Measurements from ENCODE around the gene CYB5R4.

CYB5R4 gene, protein sequence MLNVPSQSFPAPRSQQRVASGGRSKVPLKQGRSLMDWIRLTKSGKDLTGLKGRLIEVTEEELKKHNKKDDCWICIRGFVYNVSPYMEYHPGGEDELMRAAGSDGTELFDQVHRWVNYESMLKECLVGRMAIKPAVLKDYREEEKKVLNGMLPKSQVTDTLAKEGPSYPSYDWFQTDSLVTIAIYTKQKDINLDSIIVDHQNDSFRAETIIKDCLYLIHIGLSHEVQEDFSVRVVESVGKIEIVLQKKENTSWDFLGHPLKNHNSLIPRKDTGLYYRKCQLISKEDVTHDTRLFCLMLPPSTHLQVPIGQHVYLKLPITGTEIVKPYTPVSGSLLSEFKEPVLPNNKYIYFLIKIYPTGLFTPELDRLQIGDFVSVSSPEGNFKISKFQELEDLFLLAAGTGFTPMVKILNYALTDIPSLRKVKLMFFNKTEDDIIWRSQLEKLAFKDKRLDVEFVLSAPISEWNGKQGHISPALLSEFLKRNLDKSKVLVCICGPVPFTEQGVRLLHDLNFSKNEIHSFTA

DNA sequence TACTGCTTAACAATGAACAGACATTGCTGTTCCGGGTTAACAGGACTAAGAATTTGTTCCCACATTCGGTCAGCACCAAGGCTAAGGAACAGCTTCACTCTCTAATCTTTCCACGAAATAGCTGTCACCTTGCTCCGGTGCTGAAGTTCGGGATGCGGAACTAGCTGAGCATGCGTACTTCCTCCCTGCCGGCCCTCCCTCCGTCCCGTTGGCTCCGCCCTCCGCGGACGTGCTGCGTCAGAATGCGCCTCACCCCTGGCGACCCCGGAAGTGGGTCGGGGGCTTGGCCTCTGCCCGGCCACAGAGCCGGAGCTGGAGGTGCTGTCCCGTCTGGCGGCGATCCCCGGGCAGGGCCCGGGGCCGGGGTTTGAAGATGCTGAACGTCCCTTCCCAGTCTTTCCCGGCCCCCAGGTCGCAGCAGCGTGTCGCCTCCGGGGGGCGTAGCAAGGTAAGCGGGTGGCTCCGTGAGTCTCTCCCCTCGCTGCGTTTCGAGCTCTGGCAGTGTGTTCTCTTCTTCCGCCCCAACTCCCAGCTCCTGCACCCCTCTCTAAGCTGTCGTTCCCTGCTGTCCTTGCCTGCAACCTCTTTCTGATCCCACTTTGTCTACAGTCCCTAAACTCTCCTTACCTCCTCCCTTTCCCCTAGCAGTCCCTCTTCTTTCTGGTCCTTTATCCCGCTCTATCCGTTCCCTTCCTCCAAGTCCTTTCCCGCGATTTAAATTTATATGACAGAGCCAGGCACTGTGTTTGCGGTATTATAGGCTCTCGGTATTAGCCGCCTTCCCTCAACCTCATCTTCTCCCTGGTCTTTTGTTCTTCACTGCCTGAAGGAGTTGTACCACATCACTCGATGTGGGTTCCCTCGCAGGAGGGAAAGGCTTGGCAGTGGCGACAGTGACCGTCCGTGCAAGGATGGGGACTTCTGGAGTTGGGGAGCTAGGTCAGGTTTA lies at the start of gene CYB5R4:
Gene CYB5R4 (plus strand): TSS at position 280 of the 949 bp plus-strand sequence. CDS start 94 bp downstream, at position 374.
- DNase-seq (ENCODE audit: low read depth in 2 of 2) = peak; percentile 87 to 88

DNA sequence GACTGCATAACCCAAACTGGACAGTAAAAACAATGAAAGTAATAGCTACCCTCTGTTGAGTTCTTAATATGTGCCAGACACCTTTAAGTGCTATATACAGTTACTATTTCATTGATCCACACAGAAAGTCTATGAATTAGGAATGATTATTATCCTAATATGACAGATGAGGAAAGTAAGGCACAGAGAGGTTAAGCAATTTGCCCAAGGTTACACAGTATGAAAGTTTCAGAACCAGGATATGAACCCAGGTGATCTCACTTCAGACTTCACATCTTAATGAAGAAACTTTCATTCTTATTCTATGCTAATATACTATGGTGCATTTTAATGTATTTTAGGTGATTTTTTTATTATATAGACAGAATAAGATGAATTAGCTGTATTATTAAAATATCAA lies 46.9 kb upstream of the CYB5R4 start:
- DNase-seq (ENCODE audit: low read depth in 2 of 2) = no peak

DNA sequence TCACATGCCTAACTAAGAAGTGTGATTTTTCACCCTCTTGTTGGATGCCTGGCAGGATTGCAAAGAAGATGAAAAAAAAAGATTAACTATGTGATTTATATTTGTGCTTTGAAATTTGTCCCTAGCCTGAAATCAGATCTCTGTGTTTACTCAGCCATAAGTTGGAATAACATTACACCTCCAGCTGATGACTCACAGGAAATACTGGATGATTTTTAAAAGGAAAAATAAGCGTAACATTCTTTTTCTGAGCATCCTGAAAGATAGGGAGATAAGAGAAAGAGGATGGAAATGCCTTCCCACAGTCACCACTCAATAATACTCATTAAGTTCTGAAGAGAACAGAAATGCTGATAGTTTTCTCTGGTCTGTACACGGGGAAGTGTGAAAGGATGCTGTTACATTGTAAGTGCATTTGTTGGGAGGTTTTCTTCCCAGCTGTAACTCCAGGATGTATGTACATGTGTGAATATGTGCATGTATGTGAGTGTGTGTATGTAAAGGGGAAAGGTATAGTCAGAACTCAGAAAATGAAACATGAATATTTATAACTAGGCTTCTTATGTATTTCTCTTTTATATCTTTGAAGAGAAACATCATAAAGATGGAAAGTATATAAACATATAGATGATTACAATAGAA lies 43.7 kb upstream of the CYB5R4 start:
- DNase-seq (ENCODE audit: low read depth in 2 of 2) = no peak

DNA sequence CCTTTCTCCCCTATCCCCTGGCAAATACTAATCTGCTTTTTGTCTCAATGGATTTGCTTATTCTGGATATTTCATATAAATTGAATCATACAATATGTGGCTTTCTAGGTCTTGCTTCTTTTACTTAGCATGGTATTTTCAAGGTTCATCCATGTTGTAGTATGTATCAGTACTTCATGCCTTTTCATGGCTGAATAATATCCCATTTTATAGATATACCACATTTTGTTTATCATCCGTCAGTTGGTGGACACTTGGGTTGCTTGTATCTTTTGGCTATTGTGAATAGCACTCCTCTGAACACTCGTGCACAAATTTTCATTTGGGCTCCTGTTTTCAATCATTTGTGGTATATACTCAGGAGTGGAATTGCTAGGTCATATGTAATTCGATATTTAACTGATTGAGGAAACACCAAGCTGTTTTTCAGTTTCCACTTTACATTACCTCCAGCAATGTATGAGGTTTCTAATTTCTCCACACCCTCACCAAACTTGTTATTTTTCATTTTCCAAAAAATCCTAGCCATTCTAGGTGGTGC lies 36.8 kb upstream of the CYB5R4 start:
- DNase-seq (ENCODE audit: low read depth in 2 of 2) = no peak

DNA sequence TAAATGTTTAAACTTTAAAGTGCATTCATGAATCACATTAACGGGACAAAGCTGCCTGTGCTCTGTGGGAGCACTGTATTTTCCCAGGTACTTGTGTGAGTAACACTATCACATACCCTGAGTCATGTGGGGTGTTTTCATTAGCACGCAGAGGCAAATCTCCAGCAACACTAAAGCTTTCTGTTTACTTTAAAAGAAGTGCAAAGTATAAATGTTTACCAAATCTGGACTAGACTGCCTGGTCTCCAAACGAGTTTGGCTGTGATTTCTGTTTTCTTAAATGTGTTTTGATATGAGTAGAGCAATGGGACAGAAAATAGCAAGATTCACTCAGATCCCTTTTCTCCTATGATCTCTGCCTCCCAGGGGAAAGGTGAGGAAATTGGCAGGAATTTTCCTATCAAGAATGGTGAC lies 35.1 kb upstream of the CYB5R4 start:
- DNase-seq (ENCODE audit: low read depth in 2 of 2) = no peak

DNA sequence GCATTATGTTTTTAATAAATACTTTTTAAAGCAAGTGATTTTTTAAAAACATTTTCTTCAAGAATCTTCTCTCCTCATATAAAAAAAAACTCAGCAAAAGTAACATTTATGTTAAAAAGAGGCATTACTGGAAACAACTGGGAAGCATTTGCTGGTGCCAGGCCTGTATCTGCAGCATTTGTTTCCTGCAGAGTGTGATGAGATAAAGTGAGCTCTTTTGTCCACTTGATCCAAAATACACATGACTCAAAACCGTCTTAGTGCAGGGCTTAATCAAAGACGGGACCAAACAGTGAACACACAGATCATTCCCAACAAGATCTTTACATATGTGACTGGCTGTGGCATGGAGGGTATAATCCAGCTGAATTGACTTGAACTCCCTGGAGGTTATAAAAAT lies 34.7 kb upstream of the CYB5R4 start:
- no peak for DNase-seq (ENCODE audit: low read depth in 2 of 2)

DNA sequence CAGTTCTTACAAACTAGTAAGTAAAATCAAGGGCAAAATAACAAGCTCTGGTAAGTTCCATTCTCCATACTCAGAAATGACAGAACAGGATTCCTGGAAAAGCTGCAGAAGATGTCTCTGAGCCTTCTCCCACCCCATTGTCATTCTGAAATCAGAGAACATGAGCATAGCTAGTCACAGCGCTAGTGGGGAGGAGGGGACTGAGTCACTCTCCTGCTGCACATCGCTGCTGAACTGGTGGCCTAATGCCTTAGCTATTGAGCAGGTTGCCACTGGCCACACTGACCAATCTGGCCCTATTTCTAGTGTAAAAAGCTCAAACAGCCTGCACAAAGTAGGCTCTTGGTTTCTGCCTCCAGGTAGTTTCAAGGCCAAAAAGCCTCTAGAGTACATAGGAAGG lies 32.4 kb upstream of the CYB5R4 start:
- no peak for DNase-seq (ENCODE audit: low read depth in 2 of 2)

DNA sequence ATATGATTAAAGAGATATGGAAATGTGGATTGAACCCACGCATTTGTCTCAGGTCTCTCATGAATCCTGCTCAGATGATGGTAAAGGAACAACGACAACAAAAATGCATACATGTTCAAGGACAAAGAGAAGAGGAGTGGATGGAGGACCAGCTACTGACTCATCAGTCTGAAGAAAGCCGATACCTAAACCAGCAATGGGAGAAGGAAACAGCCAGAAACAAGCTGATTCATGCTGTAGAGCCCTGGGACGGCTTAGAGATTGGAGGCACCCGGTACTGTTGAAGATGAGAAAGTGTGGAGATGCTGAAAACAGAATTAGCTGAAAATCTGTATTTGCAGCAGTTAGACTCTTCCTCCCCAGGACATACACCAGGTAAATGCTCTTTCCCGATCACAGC lies 20.8 kb upstream of the CYB5R4 start:
- no peak for DNase-seq (ENCODE audit: low read depth in 2 of 2)

DNA sequence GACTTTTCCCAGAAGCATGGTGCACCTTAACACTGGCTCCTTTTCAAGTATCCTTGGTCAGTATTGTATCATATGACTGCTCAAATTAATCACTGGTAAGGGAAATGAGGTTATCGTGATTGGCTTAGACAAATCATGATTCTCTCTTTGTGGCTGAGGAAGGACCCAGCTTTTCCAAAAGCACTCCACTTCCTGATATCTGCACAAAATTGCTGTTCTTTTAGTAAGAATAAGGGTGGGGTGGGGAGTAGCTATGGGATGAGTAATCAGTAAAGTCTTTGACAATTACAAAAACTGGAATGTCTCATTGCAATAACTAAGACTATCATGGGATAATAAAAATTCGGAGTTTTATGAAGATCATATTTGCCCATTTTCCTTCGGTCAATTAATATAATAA lies 15.3 kb upstream of the CYB5R4 start:
- no peak for DNase-seq (ENCODE audit: low read depth in 2 of 2)

DNA sequence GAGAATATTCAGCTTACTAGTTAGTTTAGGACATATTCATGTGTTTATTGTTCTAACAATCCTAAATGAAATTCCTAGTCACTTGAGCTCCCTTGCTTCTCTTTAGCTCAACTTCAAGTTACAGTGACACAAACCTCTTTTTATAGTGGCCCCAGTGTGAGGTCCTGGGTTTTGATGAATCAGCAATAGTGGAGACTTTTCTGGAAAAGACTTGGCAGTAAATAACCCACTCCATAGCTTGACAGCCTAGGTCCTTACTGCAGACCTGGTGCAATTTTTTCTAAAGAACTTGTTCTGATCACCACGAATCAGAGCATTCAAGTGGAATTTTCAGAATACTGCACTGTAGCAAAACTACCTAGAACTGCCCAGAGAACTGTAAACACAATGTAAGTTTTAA lies 13.2 kb upstream of the CYB5R4 start:
- DNase-seq (ENCODE audit: low read depth in 2 of 2) = no peak

DNA sequence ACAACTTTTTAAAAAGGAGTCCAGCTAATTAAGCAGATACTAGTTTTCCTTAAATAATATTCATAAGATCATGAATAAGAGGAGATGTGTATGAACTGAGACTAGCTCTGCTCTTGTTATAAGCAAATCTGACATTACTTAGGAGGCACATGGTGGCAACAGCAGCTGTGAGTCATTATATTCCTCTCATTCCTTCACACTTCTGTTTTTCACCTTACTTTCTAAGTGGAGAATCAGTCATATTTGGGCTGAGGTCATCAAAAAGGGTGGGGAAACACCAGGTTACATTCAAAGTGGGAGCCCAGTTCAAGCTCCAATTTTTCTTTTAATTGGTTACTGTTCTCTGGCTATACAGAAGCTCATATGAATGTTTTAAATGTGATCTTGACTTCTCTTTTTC lies 12.3 kb upstream of the CYB5R4 start:
- no peak for DNase-seq (ENCODE audit: low read depth in 2 of 2)

DNA sequence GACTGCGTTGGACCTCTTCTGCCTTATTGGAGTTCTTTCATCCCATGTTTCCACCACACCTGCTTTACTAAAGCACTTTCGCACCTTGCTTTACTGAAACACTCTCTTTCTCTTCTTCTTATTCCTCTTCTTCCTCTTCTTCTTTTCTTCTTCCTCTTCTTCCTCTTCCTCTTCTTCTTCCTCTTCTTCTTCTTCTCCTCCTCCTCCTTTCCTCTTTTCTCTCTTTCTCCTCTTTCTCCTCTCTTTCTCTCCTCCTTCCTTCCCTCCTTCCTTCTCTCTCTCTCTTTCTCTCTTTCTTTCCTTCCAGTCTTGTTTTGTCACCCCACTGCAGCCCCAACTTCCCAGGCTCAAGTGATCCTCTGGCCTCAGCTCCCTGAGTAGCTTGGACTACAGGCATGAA lies 10.4 kb upstream of the CYB5R4 start:
- DNase-seq (ENCODE audit: low read depth in 2 of 2) = no peak

DNA sequence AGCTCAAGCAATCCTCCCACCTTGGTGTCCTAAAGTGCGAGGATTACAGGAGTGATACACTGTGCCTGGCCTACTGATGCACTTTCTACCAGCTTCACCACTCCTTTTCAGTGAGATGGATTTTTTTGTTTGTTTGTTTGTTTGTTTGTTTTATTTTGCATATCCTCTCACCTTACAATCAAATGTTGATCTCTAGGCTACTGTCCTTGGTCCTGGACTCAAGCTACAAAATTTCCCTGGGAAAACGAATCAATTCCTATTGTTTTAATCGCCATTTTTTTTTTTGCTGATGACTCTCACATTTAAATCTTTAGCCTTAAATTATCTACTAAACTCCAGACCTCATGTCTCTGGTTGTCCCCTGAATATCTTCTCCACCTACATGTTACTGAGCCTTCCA lies 9.9 kb upstream of the CYB5R4 start:
- no peak for DNase-seq (ENCODE audit: low read depth in 2 of 2)

DNA sequence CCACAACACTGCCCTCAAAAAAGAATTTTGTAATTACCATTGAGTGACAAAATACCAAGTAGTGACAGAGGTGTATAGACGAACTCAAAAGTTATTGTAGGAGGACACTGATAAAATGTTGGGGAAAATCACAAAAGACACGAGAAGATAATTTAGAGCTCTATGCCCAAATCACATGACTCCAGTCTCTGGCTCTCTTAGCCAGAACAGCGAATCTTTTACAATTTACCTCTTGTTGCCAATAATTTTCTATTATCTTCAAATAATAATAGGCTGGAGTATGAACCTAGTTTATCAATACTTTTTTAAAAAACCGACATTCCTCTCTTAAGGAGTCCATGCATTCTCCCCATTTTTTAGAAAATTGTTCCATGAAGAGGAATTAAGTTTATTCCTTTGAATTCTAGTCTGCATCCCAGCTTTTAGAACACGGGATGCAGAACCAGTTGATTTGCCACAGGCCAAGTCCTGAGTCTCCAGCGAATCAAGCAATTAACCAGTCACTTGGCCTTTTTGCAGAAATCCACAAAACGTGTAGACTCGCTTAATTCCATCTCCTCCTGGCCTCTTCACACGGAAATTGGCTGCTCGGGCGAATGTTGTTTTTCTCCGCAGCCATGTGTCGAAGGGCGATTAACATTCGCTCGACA lies 6.8 kb upstream of the CYB5R4 start:
- DNase-seq (ENCODE audit: low read depth in 2 of 2) = no peak

DNA sequence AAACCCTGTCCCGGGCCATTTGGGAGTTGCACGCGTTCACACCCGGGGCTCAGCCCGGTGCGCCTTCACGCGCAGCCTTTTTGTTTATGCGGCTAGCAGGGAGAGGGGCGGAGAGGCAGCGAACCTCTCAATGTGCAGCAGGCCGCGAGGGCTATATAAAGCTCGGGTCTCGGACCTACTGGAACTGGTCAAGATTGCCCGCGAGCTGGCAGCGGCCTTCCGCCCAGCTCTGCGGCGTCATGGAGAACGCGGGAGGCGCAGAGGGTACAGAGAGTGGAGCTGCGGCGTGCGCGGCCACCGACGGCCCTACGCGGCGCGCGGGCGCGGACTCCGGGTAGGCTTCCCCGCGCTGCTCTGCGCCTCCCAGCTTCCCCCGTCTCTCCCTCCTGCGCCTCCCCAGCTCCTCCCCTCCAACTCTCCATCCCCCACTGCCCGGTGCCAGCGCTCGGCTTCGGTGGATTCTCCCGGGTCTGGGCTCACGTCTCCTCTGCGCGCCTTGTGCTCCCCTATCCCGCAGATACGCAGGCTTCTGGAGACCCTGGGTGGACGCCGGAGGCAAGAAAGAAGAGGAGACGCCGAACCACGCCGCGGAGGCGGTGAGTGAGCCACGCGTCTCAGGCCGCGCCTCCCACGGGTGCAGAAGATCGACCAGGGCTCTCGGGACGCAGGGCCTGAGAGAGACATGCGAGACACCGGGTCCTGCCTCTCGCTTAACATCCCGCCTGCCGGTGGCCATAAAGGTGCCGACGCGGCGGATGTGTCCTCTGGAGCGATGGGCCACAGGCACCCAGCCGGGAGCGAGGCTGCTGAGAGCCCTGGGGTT lies 6.1 kb upstream of the CYB5R4 start, which contains the start of gene RIPPLY2:
Gene RIPPLY2 (plus strand): TSS at position 183 of the 823 bp plus-strand sequence. CDS start 57 bp downstream, at position 240.
- no peak for DNase-seq (ENCODE audit: low read depth in 2 of 2)

DNA sequence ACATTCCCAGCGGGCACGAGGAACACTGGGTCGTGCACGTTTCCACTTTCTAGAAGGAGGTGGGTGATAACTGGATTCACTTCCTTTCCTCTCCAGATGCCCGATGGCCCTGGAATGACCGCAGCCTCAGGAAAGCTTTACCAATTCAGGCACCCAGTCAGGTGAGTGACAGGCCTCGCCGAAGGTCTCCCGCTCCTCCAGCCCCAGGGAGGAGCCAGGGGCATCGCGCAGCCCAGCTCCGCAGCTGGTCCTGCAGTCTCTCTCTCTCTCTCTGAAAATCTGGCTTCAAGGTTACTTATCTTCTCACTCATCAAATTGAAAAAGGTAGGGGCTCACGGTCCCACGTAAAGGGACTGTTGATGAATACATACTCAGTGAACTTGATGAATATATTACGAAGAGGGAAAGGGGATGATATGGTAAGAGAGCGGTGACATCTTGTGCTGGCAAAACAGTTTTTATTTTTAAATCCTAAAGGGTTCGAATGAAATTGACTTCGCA lies 5.4 kb upstream of the CYB5R4 start:
- DNase-seq (ENCODE audit: low read depth in 2 of 2) = no peak

DNA sequence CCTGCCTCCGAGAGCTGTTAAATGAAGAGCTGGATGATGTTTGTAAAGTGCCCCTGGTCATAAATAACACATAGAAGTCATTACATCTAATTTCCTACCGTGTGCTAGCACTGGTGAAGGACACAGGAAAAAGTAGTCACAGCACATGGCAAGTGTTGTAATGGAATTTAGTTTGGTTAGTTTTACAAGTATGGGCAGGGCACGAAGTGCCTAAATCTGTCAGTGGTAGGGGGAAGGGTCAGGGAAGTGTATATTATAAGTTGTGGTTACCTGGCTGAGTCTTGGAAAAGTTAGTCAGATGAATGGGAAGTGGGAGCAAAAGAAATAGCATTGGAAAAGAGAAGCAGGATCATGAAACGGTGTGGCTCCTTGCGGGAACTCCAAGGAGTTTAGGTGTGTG lies 4.7 kb upstream of the CYB5R4 start:
- DNase-seq (ENCODE audit: low read depth in 2 of 2) = no peak

DNA sequence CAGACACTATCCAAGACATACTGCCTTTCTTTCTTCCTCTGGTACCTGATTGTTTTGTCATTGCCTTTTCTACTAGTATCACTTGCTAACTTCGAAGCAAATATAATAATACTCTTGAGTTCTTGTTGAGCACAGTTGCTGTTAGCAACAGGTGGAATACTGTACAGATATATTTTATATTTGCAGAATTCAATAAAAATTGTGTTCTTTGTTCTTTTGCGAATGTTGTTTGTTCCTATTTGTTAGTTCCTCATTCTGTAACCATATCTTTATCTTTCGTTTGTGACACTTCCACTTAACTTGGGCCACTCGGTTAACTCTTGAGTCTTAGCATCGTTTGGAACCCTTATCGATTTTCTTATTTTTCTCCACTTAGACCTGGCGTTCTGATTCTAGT lies 868 bp downstream of the CYB5R4 start:
- DNase-seq (ENCODE audit: low read depth in 2 of 2) = no peak

DNA sequence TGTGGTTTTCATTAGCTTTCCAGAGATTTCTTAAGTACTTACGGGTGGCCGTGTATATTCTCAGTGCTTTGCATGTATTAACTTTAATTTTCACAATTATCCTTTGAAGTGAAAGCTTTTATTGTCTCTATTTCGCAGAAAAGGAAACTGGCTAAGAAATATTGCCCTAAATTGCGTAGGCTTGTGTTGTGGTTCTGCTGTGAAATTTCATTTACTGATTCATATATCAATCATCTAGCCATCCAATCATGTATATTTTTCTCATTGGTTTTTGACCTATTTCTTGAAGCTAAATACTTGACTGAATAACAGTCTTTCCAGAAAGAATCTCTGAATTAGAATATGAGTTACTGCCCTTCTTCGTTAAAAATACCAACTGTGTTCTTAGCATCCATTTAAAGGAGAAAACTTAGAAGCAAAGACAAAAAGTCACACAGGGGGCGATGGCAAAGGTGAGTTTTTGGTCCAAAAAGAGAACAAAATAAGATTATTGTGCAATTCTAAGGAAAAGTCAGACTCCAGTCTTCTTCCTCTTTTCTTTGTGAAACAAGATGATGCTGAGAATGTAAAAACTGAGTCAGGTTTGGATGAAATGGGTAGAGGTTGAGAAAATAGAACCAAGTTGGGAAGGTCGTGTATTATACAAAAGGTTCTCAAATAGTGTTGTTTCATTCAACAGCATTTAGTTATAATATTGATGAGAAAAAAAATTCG lies 1.4 kb downstream of the CYB5R4 start:
- no peak for DNase-seq (ENCODE audit: low read depth in 2 of 2)
